Measurements from ENCODE around the gene BBOX1.

BBOX1 gene

DNA sequence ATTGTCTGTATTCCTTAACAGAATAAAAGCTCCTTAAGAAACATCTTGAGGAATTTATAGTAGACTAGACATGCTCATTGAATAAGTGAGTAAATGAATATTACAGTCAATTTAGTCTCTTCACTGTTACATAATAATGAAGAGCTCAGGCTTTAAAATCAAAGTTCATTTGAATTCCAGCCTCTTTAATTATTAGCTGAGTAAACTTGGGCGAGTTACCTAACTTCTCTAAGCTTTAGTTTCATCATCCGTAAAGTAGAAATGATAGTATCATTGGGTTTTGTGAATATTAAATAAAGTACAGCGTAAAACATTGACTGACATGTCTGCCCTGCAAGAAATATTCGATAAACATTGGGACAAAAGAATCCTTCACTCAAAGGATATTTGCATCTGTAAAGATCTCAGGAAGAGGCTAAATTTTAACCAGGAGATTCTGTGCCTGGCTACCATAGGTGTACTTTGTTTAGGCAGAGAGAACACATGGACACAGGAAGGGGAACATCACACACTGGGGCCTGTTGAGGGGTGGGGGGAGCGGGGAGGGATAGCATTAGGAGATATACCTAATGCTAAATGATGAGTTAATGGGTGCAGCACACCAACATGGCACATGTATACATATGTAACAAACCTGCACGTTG lies 15.2 kb upstream of the BBOX1 start:
- FAIRE-seq = no peak

DNA sequence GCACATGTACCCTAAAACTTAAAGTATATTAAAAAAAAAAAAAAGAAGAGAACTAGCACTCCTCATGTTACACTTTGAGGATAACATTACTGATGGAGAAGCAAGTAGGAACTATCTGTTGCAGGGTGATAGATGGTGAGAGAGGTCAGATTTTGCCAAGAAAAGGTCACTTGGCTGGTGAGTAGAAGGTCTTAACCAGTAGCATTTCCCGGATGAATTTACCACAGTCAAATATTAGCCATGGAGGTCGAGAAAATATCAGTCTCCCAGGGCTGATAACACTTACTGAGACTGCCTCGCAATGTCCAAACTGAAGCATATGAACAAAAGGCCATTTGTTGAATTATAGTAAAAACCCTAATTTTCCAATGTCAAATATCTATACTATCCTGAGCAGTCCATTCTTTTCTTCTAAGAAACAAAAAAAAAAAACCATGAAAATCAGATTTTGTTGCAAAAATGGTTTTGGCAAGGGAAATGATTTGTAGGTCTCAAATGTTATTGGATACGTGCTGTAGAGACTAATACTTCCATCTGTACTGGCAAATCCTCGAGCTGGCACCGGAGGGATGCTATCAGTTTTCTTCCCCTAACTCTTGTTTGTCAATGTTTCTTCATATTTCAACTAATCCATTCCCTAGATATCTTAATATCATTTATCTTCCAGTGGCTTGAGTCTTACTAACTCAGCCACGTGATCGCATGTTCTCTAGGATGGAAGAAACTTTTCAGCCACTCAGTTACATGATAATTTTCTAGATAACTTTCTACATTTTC lies 14.5 kb upstream of the BBOX1 start:
- FAIRE-seq = no peak

DNA sequence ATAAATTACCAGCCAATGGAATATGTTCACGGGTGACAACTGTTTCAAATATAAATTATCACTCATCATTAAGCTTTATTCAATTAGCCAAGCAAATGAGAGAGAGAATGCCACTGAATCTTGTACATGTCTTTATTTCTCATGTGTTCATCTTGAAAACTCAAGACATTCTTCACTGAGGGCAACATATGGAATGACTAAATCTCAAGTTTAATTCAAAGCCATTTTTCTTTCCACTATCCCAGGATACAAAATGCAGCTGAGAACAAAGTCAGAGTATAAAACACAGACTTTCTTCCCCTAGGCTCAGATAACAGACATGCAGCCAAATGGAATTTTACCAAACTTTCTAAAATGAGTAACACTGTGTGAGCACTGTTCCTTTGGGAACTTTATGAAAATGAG lies 12.1 kb upstream of the BBOX1 start:
- no peak for FAIRE-seq

DNA sequence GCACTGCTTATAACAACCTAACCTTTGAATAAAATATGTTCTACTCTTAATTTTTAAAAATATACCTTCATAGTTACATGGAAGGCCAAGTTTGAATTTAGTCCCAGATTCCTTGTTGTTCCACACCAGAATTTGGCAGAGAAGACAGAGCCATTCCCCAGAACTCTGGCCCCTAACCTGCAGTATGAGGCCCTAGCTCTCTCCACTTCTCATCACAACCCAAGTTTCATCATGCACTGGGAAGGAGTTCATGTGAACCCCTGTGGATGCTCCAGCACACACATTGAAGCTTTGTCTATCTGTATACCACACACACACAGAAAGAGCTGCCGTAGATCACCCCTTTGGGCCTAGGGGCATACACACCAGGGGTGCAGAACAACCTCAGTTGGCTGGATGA lies 10.6 kb upstream of the BBOX1 start:
- no peak for FAIRE-seq

DNA sequence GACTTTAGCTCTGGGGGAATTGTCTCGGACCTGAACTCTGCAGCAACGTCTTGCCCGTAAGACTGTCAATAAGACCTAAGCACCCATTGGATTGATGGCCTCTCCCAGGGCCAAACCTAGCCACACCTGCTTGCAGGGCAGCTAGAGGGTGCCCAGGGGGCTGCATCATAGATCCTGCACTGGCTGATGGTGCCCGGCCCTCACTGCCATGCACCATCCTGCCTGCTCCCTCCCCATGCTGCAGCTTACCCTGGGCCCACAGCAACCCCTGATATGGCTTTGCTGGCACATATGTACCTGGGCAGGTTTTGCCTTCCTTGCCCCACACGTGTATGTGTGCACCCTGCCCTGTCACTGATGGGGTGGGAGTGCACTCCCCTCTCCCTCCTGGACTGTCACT lies 8.9 kb upstream of the BBOX1 start:
- FAIRE-seq = no peak

DNA sequence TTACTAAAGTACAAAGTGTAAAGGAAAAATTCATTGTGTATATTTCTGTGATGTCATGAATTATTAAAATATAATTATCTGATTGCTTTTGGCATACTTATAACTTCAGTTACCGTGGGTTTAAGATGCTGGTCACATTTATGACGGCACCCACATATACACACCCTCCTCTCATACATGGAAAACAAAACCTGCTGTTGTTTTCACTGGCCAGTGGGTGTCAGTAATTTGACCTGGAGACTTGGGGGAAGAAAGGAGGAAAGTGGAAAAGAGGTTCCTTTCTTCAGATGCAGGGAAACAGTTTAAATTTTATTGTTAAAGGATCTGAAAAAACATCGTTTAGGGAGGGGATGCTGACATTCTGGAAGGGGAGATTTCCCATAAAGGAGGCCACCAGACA lies 742 bp upstream of the BBOX1 start:
- FAIRE-seq = no peak

DNA sequence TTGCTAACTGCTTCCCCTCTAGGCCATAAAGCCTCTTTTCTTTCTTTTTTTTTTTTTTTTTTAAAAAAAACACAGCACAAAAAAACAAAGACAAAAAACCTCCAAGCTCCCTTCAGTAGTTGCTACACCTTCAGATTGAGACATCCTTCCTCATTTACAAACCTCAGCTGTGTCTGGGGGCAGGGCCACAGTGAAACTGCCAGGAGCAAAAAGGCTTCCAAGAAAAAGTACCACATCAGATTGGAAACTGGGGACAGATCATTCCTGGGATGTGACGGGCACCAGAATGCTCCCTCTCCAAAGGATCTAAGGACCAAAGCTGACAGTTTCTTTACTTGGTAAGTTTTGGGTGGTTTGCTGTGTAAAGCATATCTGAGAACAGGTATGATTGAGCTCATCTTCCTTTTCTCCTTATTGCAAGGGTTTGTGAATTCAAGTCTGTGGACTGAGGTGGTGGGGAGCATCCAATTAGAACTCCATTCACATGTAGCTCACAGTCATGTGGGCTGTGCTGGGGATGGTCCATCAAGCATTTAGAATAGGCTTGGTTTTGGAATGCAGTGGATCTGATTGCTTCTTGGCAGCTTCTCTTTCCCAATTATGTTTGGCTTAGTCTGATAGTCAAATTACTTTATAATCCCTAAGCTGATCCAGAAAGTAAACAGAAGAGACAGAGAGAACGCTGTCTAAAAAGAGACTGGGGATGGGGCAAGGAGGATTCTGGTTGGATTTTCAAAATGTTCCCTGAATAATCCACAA lies 705 bp downstream of the BBOX1 start:
- FAIRE-seq = no peak

DNA sequence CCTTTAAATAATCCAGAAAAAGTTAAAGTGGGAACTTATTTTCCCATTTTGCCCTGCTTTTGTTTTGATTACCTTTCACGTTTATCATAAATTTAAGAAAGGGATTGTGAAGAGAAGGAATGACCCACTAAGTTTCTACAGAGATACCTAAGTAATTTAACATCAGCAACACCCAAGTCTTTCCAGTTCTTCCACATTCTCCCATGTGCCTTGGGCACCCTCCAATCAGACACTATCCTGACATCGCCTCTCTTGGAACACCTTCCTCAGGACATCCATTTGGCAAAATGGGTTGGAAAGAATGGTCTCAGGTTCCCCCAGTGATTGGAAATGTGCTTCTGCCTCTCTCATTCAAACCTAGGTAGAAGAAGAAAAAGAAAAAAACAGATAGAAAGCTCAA lies 6.3 kb downstream of the BBOX1 start:
- no peak for FAIRE-seq

DNA sequence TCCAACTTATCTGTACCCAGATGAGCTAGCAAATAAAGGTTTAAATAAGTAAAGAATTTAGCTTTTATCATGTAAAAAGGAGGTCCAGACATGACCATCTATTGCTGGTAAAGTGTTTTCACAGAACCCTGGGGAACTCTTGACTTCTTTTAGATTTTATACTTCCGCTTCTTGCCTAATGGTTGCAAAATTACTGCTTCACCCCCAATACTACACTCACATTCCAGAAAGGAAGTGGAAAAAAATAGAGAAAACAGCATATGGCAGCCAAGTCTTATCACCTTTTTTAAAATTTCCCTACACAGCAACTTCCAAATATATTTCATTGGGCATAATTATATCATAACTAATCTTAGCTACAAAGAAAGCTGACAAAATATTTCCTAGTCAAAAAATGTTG lies 12.1 kb downstream of the BBOX1 start:
- no peak for FAIRE-seq

DNA sequence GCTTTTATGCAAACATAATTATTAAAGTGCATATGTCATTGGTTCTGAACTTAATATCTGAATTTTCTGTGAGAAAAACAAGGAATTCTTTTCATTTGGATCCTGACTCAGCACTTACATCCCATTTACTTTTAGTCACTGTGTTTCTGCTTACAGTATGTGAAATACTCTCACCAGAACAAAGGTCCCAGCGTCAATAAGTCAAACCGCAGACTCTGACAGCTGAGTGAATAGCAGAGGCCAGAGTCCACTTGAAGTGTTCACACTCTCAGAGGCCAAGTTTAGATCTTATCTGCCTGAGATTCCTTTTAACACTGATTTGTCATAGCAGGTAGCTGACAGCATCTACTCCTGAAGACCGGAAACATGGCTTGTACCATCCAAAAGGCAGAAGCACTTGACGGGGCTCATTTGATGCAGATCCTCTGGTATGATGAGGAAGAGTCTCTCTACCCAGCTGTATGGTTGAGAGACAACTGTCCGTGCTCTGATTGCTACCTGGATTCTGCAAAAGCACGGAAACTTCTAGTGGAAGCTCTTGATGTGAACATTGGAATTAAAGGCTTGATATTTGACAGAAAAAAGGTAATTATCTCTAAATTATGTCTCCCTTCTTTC lies 14.6 kb downstream of the BBOX1 start:
- FAIRE-seq = no peak

DNA sequence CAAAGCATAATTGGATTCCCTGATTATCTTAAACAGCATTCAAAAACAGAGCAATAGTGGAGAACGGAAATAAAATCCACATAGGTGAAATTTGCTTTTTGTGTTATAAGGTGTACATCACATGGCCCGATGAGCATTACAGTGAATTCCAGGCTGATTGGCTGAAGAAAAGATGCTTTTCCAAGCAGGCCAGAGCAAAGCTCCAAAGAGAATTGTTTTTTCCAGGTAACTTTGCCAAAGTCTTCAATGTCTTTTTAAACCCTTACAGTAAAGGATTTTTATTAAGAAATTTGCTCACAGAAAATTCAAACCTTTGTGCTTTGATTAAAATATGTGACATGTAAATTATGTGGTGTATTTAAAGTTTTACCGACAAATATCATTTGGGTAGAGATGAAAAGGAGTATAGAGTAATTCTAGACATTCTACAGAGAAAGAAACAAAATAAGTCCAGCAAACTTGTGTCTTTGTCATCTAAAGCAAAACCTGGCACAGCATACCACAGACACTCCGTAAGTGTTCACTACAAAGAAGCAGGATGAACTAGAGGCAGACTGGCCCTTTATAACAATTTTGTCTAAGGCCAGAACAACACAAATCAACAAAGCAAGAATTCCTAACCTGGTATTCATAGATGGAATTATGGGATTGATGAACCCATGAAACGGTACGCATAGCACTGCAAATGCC lies 16.6 kb downstream of the BBOX1 start:
- no peak for FAIRE-seq

DNA sequence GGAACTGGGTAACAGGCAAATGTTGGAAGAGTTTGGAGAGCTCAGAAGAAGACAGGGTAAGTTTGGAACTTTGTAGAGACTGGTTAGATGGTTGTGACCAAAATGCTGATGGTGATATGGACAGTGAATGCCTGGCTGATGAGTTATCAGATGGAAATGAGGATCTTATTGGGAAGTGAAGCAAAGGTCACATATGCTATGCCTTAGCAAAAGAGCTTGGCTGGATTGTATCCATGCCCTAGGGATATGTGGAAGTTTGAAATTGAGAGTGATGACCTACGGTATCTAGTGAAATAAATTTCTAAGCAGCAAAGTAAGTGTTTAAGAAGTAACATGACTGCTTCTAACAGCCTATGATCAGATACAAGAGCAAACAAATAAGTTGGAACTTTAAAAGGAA lies 17.8 kb downstream of the BBOX1 start:
- FAIRE-seq = no peak

DNA sequence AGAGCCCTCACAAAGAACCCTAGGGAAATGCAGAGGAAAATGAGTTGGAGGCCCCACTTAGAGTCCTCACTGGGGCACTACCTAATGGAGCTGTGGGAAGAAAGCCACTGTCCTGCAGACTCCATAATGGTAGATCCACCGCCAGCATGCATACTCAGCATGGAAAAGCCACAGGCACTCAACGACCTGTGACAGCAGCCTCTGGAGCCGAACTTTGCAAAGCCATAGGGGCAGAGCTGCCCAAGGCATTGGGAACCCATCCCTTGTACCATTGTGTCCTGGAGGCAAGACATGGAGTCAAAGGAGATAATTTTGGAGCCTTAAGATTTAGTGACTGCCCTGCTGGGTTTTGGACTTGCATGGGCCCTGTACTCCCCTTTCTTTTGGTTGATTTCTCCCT lies 18.8 kb downstream of the BBOX1 start:
- no peak for FAIRE-seq

DNA sequence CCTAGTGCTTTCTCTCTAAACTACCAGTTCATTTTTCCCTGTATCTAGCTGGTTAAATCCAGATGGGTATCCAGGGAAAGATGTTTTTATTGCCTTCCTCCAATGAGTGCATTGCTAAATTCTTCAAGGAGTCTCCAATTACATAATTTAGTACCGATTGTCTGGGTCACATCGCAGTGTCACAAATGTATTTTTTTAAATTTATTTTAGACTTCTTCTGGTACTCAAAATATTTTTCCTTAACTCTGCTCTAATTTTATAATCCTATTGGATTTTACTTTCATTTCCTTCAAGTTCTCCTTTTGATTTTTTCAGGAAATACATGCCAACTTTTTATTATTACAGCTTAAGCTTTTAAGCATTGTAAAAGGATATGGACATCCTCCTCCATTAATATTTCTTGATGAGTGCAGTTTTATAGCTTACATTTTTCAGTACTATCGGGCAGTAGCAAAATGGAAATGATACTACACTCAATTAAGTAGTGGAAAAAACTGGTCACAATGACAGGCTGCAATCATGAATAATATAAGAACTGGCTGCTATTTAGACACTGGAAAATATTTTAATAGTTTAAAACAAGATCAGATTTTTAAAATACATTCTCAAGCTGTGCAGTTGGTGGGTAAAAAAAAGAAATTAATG lies 20.3 kb downstream of the BBOX1 start:
- no peak for FAIRE-seq

DNA sequence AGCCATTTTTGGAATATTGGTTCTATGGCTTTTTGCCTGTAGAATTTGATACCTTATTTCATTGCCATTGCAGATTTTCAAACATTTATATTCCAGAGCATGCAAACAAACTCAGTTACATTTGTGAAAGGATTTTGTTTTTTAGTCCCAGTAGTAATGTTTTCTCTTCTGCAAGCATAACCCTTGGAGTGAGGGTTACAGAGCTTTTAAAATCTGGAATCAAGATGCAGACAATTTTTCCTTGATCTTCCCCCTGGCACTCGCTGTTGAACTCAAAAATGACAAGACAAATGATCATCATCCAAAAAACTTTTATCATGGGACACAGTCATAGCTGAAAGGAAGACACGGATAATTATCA lies 20.8 kb downstream of the BBOX1 start:
- FAIRE-seq = no peak

DNA sequence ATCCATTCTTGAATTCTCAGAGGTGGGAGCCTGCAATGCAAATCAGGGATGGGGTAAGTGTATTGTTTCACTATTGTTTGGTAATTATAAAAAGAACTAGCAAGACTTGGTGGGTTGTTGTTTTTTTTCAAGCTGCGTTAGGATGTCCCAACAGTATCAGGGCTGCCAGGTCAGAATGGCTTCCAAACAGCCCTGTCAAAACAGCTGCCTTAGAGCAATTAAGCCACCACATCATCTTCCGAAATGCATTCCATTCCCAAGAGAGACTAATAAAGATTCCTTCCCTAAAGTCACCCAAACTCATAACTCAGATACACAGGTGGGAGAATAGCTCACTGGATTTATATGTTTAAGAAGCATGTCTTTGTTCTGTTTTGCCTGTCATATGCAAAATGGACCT lies 23.5 kb downstream of the BBOX1 start:
- no peak for FAIRE-seq

DNA sequence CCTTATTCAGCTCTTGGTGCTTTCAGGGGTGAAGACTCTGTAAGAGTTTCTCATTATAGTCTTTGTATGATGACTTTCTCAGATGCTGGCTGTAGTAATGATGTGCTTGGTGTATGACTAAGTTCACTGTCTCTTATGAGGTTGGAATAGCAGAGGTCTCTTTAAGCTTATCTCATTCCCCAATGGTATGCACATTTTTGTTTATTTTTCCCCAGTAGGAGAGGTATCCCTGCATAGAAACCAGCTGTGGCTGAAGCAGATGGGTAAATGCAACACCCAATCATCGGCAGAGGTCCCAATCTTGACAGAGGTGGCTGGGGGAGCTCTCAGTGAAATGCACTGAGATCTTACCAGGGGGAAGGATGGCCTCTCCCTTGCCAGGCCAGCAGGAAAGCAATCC lies 34.6 kb downstream of the BBOX1 start:
- no peak for FAIRE-seq

DNA sequence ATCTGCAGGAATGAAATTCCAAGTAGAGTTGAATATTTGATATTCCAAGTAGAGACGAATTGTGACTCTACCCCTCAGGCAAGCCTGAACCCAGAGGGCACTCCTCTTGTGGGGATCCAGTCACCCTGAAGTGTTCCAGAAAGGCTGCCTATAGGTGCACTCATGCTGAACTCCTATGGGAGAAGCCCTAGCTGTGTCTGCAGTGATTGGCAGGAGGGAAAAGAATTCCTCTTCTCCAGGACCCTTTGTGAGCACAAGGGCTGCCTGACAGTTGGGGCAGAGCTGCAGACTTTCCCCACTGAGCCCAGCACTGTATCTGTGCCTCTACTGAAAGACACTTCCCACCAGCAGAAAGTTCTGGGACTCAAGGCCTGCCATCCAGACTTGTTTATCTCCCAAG lies 35.0 kb downstream of the BBOX1 start:
- no peak for FAIRE-seq

DNA sequence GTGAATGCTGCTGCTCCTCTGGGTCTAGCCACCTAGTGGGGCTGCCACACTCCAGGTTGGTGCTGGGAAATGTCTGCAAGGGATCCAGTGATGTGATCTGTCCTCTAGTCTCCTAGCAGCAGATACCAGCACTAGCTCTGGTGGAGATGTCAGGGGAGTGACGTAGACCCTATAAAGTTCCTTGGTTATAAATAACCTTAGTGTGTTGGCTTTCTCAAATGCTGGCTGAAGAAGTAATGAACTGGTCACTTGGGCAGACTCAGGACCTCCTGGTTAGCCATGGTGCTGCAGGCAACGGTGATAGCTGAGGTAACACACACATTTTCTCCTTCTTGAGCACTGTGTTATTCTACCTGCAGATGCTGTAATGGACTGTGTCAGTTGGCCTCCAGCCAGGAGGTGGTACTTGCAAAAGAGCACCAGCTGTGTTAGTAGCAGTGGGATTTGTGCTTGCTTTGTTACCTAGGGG lies 35.5 kb downstream of the BBOX1 start:
- no peak for FAIRE-seq

DNA sequence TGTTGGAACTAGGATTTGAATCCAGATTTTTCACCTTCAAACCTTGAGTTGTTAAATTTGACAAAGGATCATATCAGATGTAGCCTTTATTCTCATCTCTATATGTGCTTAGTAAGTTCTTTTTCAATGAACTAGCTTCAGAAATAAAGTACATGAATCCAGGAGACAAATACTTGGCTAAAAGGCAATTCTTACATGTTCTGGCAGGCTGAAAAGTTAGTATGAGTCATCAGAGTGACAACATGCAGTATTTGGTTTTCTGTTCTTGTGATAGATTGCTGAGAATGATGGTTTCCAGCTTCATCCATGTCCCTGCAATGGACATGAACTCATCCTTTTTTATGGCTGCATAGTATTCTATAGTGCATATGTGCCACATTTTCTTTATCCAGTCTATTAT lies 40.4 kb downstream of the BBOX1 start:
- FAIRE-seq = no peak

DNA sequence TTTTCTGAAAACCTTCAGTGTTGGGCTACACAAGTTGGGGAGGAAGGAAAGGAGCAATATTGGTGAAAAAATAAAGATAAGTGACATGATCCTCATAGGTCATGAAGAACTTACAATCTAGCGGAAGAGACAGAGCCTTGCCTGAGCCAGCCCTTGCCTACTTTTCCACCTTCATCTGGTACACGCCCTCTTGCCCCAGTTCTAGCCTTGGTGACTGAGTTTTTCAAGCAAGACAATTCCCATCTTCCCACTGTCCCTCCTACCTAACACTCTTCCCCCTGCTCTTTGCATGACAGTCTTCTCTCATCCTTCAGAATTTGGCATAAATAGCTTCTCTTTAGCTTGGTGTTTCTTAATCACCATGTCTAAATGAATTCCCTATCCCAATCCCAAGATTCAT lies 42.6 kb downstream of the BBOX1 start:
- FAIRE-seq = no peak

DNA sequence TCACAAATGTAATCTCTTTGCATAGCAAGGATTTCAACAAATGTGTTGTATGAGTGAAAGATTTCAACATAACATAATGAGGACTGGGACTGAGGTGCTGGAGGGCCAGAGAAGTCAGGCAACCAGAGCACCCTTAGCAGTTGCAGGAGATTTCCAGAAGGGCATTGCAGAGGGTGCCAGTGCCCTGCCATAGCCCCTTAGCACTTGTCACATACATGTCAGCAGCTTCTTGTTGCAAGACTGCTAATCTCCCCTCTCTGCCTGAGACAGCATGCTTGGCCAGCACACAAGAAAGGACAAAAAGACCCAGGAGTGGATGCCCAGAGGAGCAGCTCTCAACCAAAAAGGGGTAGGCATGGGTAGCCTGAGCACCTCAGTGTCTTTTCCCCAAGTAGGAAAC lies 43.2 kb downstream of the BBOX1 start:
- no peak for FAIRE-seq
